ENCODE results near the gene OR8G1.

DNA sequence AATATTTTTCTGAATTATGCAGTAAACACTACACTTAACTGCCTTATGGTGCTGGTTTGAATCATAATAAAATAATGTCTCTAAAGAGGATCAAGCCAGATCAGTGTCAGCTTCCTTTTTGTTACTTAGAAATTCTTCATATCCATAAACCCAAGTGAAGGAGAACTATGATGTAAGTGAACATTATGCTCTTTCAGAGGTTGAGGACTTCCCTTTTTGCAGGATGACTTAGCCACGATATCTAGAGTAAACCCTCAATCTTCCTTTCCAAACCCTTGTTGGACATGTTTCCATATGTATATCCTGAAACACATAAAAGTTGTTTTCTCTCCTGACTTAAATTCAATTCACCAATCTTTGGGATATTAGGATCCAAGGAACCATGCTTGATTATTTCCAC lies 53.8 kb downstream of the OR8G1 start:
- no peak for TF ChIP-seq CTCF (IDR thresholded peaks at IDR 0.05; ENCODE audit: insufficient read depth, low read depth, low read length)
- TF ChIP-seq EZH2 (IDR thresholded peaks at IDR 0.05; ENCODE audit: insufficient read depth, low read length) = no peak

All from astrocyte (in vitro differentiated cells and primary cell).